KMS-11 (cell line): ENCODE results near the gene DPEP1.

ENCODE experiments used
- H2AFZ ChIP-seq: fragments of 200-600 bp; sonication (generic); 2 replicates; pipeline ENCODE4 v1.6.1; 2016; ENCODE audit warnings: antibody characterized with exemption, mixed run types, low read depth
- H3K27ac ChIP-seq: fragments of 200-600 bp; sonication (generic); 2 replicates; pipeline ENCODE4 v1.6.1; 2016; ENCODE audit warnings: mild to moderate bottlenecking, mixed run types
- H3K27me3 ChIP-seq: fragments of 200-600 bp; sonication (generic); 2 replicates; pipeline ENCODE4 v1.6.1; 2017; ENCODE audit warnings: mild to moderate bottlenecking, low read depth, mixed run types, moderate library complexity; ENCODE audit not compliant: insufficient read depth
- H3K36me3 ChIP-seq: fragments of 200-600 bp; sonication (generic); 2 replicates; pipeline ENCODE4 v1.6.1; 2017; ENCODE audit warnings: mild to moderate bottlenecking, mixed run types; ENCODE audit not compliant: insufficient read depth
- H3K4me1 ChIP-seq: fragments of 200-600 bp; sonication (generic); 2 replicates; pipeline ENCODE4 v1.6.1; 2016; ENCODE audit warnings: mild to moderate bottlenecking, low read depth, mixed run types; ENCODE audit not compliant: poor library complexity, severe bottlenecking
- H3K4me2 ChIP-seq: fragments of 200-600 bp; sonication (generic); 2 replicates; pipeline ENCODE4 v1.7.0; 2016; ENCODE audit warnings: mild to moderate bottlenecking, mixed run types
- H3K4me3 ChIP-seq: fragments of 200-600 bp; sonication (generic); IDR thresholded peaks from 2 replicates; pipeline ENCODE4 v1.6.1; 2017; ENCODE audit warnings: low read depth, low read length, mixed read lengths; ENCODE audit not compliant: insufficient read depth
- H3K79me2 ChIP-seq: fragments of 200-600 bp; sonication (generic); 2 replicates; pipeline ENCODE4 v1.6.1; 2016; ENCODE audit warnings: low read depth, mixed run types; ENCODE audit not compliant: insufficient read depth
- H3K9ac ChIP-seq: fragments of 200-600 bp; sonication (generic); 2 replicates; pipeline ENCODE4 v1.6.1; 2016; ENCODE audit warnings: mild to moderate bottlenecking, mixed run types
- H4K20me1 ChIP-seq: fragments of 200-600 bp; sonication (generic); 2 replicates; pipeline ENCODE4 v1.6.1; 2016; ENCODE audit warnings: mild to moderate bottlenecking, mixed run types; ENCODE audit not compliant: insufficient read depth
- TF ChIP-seq, protein P1 (sequence below): fragments of 200-600 bp; sonication (generic); conservative IDR thresholded peaks from 2 replicates; pipeline ENCODE4 v1.6.1; 2017; ENCODE audit warnings: low read depth, mild to moderate bottlenecking, antibody characterized with exemption, low read length, moderate library complexity, mixed read lengths

The DPEP1 gene

DNA sequence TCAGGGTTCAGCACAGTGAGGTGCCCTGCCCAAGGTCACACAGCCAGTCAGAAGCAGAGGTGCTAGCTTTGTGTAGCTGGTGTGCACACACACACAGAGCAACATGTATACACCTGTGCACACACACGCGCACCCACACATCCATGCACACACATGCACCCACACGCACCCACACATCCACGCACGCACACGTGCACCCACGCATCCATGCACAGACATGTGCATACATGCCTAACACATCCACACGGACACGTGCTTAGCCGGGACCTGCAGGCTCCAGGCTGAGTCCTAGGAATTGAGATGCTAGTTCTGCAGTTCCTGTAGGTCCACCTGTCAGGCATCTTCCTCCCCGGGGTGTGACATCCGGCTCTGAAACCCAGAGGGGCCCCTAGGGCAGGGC, 13.0 kb upstream of the DPEP1 start:
- no peaks in the 10 kb centered on the region for H3K36me3 ChIP-seq
- H3K79me2 ChIP-seq = no peaks in the 10 kb centered on the region
- no peak overlapping the region for H3K4me3 ChIP-seq
- TF ChIP-seq, protein P1, sequence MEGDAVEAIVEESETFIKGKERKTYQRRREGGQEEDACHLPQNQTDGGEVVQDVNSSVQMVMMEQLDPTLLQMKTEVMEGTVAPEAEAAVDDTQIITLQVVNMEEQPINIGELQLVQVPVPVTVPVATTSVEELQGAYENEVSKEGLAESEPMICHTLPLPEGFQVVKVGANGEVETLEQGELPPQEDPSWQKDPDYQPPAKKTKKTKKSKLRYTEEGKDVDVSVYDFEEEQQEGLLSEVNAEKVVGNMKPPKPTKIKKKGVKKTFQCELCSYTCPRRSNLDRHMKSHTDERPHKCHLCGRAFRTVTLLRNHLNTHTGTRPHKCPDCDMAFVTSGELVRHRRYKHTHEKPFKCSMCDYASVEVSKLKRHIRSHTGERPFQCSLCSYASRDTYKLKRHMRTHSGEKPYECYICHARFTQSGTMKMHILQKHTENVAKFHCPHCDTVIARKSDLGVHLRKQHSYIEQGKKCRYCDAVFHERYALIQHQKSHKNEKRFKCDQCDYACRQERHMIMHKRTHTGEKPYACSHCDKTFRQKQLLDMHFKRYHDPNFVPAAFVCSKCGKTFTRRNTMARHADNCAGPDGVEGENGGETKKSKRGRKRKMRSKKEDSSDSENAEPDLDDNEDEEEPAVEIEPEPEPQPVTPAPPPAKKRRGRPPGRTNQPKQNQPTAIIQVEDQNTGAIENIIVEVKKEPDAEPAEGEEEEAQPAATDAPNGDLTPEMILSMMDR = no peak
- no peak overlapping the region for H3K9ac ChIP-seq
- no peak overlapping the region for H2AFZ ChIP-seq
- peaks cover 7% of the 10 kb centered on the region for H3K4me1 ChIP-seq
- no peak overlapping the region for H3K27ac ChIP-seq
- H3K4me2 ChIP-seq = no peak overlapping the region
- H4K20me1 ChIP-seq = no peaks in the 10 kb centered on the region
- peaks cover 8% of the 10 kb centered on the region; the same call in 1 of the 2 replicates for H3K27me3 ChIP-seq

DNA sequence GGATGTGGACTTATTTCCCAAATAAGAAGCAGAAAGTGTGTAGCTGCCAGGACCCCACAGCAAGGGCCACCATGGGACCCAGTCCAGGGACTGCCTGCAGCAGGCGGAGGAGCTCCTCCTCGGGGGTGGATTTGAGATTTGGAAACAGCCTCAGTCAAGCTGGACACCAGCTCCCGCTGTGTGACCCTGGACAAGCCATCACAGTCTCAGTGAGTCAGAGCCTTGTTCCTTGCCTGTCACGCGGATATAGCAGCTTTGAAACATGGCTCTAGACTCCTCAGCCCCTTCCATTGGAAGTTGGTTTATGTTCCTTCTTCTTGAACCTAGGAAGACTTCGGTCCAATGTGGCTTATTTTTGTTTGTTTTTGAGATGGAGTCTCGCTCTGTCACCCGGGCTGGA, 12.5 kb upstream of the DPEP1 start:
- Histone ChIP-seq H3K27me3 (peaks cover 13% of the 10 kb centered on the region), H2AFZ (no peak overlapping the region), H3K4me1 (peaks cover 7% of the 10 kb centered on the region), H3K9ac (no peak overlapping the region), H3K4me2 (no peak overlapping the region), H4K20me1 (no peaks in the 10 kb centered on the region), H3K27ac (no peak overlapping the region), H3K36me3 (no peaks in the 10 kb centered on the region), H3K4me3 (no peak overlapping the region), H3K79me2 (no peaks in the 10 kb centered on the region)
- TF ChIP-seq, protein P1 = no peak

DNA sequence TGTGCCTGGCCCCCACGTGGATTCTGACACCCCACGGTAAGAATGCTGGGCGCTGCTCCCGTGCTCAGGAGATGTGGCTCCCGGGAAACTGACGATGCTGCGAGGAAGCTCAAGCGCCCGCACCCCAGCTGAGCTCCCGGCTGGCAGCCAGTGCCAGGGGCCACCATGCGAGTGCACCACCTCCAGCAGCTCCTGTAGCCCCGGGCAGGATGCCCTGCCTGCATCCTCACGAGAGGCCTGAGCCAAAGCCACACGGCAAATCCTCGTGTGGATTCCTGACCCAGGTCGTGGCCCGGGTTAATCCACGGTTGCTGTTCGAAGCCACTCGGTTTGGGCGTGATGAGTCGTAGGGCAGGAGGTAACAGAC, 11.6 kb upstream of the DPEP1 start:
- no peak overlapping the region for H2AFZ ChIP-seq

DNA sequence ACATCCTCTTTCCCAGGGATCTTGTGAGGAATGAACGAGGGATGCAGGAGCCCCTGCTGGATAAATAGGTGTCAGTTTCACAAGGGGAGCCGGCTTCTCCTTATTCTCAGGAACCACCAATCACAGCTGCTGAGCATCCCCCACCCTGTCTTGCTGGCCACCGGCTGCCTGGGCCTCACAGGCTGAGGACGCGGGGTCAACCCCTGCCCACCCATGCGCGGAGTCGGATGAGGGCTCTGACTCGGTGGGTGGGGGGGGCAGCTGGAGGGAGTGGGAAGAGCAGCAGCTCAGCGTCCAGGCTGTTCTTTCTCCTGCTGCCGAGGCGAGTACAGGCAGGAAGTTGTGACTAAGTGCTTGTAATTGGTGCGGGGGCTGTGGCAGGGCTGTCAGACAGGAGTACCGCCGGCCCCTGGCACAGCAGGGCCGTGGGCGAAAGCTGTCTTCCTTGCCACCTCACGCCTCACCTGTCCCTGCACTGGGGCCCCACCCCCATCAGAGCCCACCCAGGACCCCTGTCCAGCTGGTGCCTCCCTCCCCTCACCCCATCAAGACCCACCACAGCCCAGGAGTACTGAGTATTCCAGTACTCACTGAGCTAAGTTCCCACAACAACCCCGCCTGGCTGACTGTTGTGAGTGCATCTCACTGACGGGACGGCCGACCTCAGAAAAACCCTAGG, 11.0 kb upstream of the DPEP1 start:
- Histone ChIP-seq H3K36me3 (no peaks in the 10 kb centered on the region), H3K4me3 (no peak overlapping the region), H3K27me3 (peaks cover 19% of the 10 kb centered on the region), H3K4me1 (peaks cover 7% of the 10 kb centered on the region), H3K27ac (no peak overlapping the region), H4K20me1 (no peaks in the 10 kb centered on the region), H3K4me2 (no peak overlapping the region), H3K9ac (no peak overlapping the region), H2AFZ (no peak overlapping the region), H3K79me2 (no peaks in the 10 kb centered on the region)
- TF ChIP-seq, protein P1 = no peak

More for the DNA sequence above, 11.6 kb upstream of the DPEP1 start:
- no peak overlapping the region for H3K9ac ChIP-seq
- no peak overlapping the region for H3K27ac ChIP-seq
- H3K79me2 ChIP-seq = no peaks in the 10 kb centered on the region
- no peak overlapping the region for H3K4me3 ChIP-seq
- no peaks in the 10 kb centered on the region for H4K20me1 ChIP-seq
- TF ChIP-seq, protein P1 = no peak
- peaks cover 7% of the 10 kb centered on the region for H3K4me1 ChIP-seq
- no peaks in the 10 kb centered on the region for H3K36me3 ChIP-seq
- no peak overlapping the region for H3K4me2 ChIP-seq
- peaks cover 15% of the 10 kb centered on the region for H3K27me3 ChIP-seq
